ENCODE measurements around the gene FAM20C.

- TF ChIP-seq CTCF (IDR thresholded peaks at IDR 0.05) (no peak), POLR2A (IDR thresholded peaks at IDR 0.05) (no peak)
These were observed 5.8 kb upstream of the FAM20C start for GRCh38 chr7:186516-187113.
